Activated CD8-positive, alpha-beta T cell treated with anti-CD3 and anti-CD28 coated beads for 36 hours (primary cell): ENCODE data around the gene BMP6. TPM values are rescaled to one million over a fixed set of nuclear protein-coding genes. Genes with fewer than 3 reads are reported as not detected.
"Not testable (repeated sequence)": the region's sequence is repeated elsewhere in the genome, so short reads cannot be mapped to it uniquely, and the experiment has no call there.

Source experiments
- ATAC-seq: fragments of 200-7000 bp; cut with Tn5 transposase; one replicate; pipeline ENCODE4 v1.10.0; 2021; ENCODE audit warnings: mild to moderate bottlenecking, moderate library complexity
- CTCF ChIA-PET: fragments of 350-600 bp; sonication (Branson Sonifier 250); formaldehyde crosslinking; loops from one replicate; lab custom pipeline; 2021; ENCODE audit warnings: antibody characterized with exemption; lab: Charles Lee
- POLR2A ChIA-PET: fragments of 350-600 bp; sonication (Branson Sonifier 250); formaldehyde crosslinking; loops from one replicate; lab custom pipeline; 2021; ENCODE audit warnings: antibody characterized with exemption; lab: Charles Lee
- DNase-seq: peaks from one replicate; pipeline ENCODE4 v3.0.0-alpha.2; 2020
- H3K27ac Mint-ChIP-seq: one replicate; pipeline ENCODE4 v1.8.0; 2021; ENCODE audit warnings: mild to moderate bottlenecking, mixed read lengths
- H3K27me3 Mint-ChIP-seq: one replicate; pipeline ENCODE4 v1.8.0; 2021; ENCODE audit warnings: mixed read lengths
- H3K36me3 Mint-ChIP-seq: one replicate; pipeline ENCODE4 v1.8.0; 2021; ENCODE audit warnings: low read depth, mixed read lengths
- H3K4me1 Mint-ChIP-seq: one replicate; pipeline ENCODE4 v1.8.0; 2021; ENCODE audit warnings: low read depth, mixed read lengths
- H3K4me3 Mint-ChIP-seq: one replicate; pipeline ENCODE4 v1.8.0; 2021; ENCODE audit warnings: mild to moderate bottlenecking, moderate library complexity, mixed read lengths
- H3K9me3 Mint-ChIP-seq: one replicate; pipeline ENCODE4 v1.8.0; 2021; ENCODE audit warnings: mixed read lengths
- CTCF ChIP-seq: fragments of 200-600 bp; IDR thresholded peaks from one replicate; pipeline ENCODE4 v1.8.0; 2022; ENCODE audit warnings: antibody characterized with exemption, mild to moderate bottlenecking
- intact Hi-C: fragments of 100-400 bp; cut with micrococcal nuclease; formaldehyde crosslinking; loops from one replicate; pipeline ENCODE4 v1.10.0; 2022
- total RNA-seq, 2 experiments: library from RNA; stranded (reverse); gene quantifications; one replicate each; pipeline ENCODE4 v1.2.3, GENCODE V29; 2021

Gene BMP6
- total RNA-seq, 2 experiments from 2014 or later: 0.09 to 0.18 TPM

GRCh38 chr6:7895125-7895423 is 169.2 kb downstream of the BMP6 start:
- H3K9me3 Mint-ChIP-seq: no peaks in the 10 kb centered on the region
- peaks cover 70% of the 10 kb centered on the region for H3K36me3 Mint-ChIP-seq
- intact Hi-C loops: no loop called here
- TF ChIP-seq CTCF: no peak
- POLR2A ChIA-PET: no interaction called here
- CTCF ChIA-PET: no interaction called here
- DNase-seq: no peak
- no peak overlapping the region for H3K4me3 Mint-ChIP-seq
- no peaks in the 10 kb centered on the region for H3K4me1 Mint-ChIP-seq
- no peak overlapping the region for H3K27ac Mint-ChIP-seq
- no peak for ATAC-seq
- no peaks in the 10 kb centered on the region for H3K27me3 Mint-ChIP-seq

GRCh38 chr6:7896465-7896987 is 170.6 kb downstream of the BMP6 start:
- TF ChIP-seq CTCF: no peak
- ATAC-seq (no peak), DNase-seq (no peak)
- CTCF ChIA-PET: no interaction called here
- POLR2A ChIA-PET: no interaction called here
- Mint-ChIP-seq H3K9me3 (no peaks in the 10 kb centered on the region), H3K4me3 (no peak overlapping the region), H3K4me1 (no peaks in the 10 kb centered on the region), H3K27ac (no peak overlapping the region), H3K36me3 (peaks cover 63% of the 10 kb centered on the region), H3K27me3 (no peaks in the 10 kb centered on the region)
- intact Hi-C loops: no loop called here

GRCh38 chr6:7897461-7898192 is 171.7 kb downstream of the BMP6 start:
- ATAC-seq (no peak), DNase-seq (no peak)
- CTCF ChIA-PET: no interaction called here
- intact Hi-C loops: no loop called here
- TF ChIP-seq CTCF: no peak
- POLR2A ChIA-PET: no interaction called here
- H3K27ac Mint-ChIP-seq: no peak overlapping the region
- H3K36me3 Mint-ChIP-seq: peaks cover 61% of the 10 kb centered on the region
- no peaks in the 10 kb centered on the region for H3K9me3 Mint-ChIP-seq
- no peaks in the 10 kb centered on the region for H3K27me3 Mint-ChIP-seq
- H3K4me1 Mint-ChIP-seq: no peaks in the 10 kb centered on the region
- no peak overlapping the region for H3K4me3 Mint-ChIP-seq

- intact Hi-C loops, H3K27me3 Mint-ChIP-seq, H3K9me3 Mint-ChIP-seq, H3K27ac Mint-ChIP-seq, ATAC-seq, H3K4me1 Mint-ChIP-seq, POLR2A ChIA-PET, H3K4me3 Mint-ChIP-seq, CTCF ChIA-PET, DNase-seq: not testable (repeated sequence)
- H3K36me3 Mint-ChIP-seq: peaks cover 61% of the 10 kb centered on the region
These were observed 172.3 kb downstream of the BMP6 start for GRCh38 chr6:7898193-7898586.

- ChIA-PET CTCF (interaction anchor here (0.6 to 1.6 kb wide), 2 partner anchors 15 to 160 kb away, joined by 3 to 6 read pairs; no protein-coding TSS in a partner anchor), POLR2A (interaction anchor here (1.0 kb wide), 1 partner anchor 9 kb away, joined by 4 read pairs; no protein-coding TSS in a partner anchor)
- Mint-ChIP-seq H3K36me3 (peaks cover 56% of the 10 kb centered on the region), H3K9me3 (no peaks in the 10 kb centered on the region), H3K4me1 (no peaks in the 10 kb centered on the region), H3K27ac (no peak overlapping the region), H3K27me3 (no peaks in the 10 kb centered on the region), H3K4me3 (no peak overlapping the region)
- ATAC-seq: no peak
- no peak for DNase-seq
- no peak for TF ChIP-seq CTCF
- intact Hi-C loops: no loop called here
These were observed 173.4 kb downstream of the BMP6 start for GRCh38 chr6:7899101-7899888.
